ENCODE measurements around the gene PNPLA2. TPM values are rescaled to one million over a fixed set of nuclear protein-coding genes. Genes with fewer than 3 reads are reported as not detected.

PNPLA2 gene
- total and polyA plus RNA-seq, 10 of the 15 experiments (the other 5 are each of a cell fraction or from before 2014, with no cell fraction given): 0.19 to 34.0 (median 8.1) TPM

DNA sequence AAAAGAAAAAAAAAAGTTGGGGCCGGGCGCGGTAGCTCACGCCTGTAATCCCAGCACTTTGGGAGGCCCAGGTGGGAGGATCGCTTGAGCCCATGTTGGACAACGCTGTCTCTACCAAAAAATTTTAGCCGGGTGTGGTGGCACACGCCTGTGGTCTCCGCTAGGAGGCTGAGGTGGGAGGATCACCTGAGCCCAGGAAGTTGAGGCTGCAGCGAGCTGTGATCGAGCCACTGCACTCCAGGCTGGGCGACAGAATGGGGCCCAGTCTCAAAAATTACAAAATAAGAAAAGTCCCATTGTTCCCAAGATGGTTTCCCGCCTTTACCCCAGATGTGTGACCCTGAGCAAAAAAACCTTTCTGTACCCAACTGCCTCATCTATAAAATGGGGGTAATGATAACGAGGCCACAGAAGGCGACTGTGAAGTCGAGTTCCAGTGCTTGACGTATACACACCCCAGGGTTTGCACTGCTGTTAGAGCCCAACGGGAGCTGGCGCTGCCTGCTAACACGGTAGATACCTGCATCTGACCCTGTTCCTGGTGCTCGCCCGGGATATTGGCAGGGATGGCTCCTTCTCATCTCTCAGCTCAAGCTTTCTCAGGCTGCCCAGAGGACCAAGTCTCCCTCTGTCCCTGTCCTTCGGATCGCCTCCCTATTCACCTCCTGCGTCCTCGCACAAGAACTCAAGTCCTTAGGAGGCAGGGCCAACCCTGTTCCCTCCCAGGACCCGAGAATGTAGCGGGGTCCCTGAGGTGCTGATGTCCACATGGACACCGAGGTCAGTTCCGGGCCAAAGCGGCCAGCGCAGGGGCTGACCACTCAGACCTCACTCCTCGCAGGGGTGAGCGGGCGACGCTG, 10.1 kb upstream of the PNPLA2 start:
- Histone ChIP-seq H3K27ac (ENCODE audit: control insufficient read depth, insufficient read depth) (peak overlapping the region; percentile 99), H3K79me2 (ENCODE audit: control insufficient read depth, insufficient read depth, low read length) (peaks cover 48% of the 10 kb centered on the region), H3K4me1 (ENCODE audit: control insufficient read depth, insufficient read depth, low read length) (peaks cover 16% of the 10 kb centered on the region), H2AFZ (ENCODE audit: control insufficient read depth, low read depth, low read length) (peak overlapping the region; percentile 100), H3K4me2 (ENCODE audit: control insufficient read depth, insufficient read depth) (peak overlapping the region; percentile 88), H3K9ac (ENCODE audit: control insufficient read depth, insufficient read depth, low read length) (peak overlapping the region; percentile 98), H3K36me3 (ENCODE audit: control insufficient read depth in 2 of 2, insufficient read depth in 2 of 2, low read length in 1 of 2) (peaks cover 8 to 24% of the 10 kb centered on the region in 2 experiments; a peak in 3 of 4 replicates), H4K20me1 (ENCODE audit: control insufficient read depth, insufficient read depth) (peaks cover 5% of the 10 kb centered on the region; the same call in 1 of the 2 replicates), H3K27me3 (replicated peaks in 1 of 2; ENCODE audit: control insufficient read depth in 2 of 2, insufficient read depth in 2 of 2, low read length in 1 of 2) (no peaks in the 10 kb centered on the region), H3K4me3 (peak overlapping the region; percentile 98), H3K9me3 (replicated peaks; ENCODE audit: control insufficient read depth, insufficient read depth, low read length) (no peaks in the 10 kb centered on the region)
- peak; percentile 26 for ATAC-seq
- WGBS (ENCODE audit: insufficient coverage, insufficient replicate concordance, low lambda C conversion rate, missing lambda C conversion rate): under 1% methylated on average over 32 of the region's 36 CpGs
- no peak for DNase-seq (ENCODE audit: low read depth, low spot score)
- RAD21 ChIA-PET (ENCODE audit: unreplicated experiment): interaction anchor here (1.1 to 1.7 kb wide), 4 partner anchors 11 to 38 kb away, joined by 3 to 13 read pairs (median 6); partner anchors contain the start of genes PNPLA2 and TSPAN4
- in situ Hi-C loops (cut with MboI) (loop anchor here (25.0 kb wide), 1 partner anchor 1579 kb away; the partner anchor contains the start of gene CD81), intact Hi-C loops (cut with micrococcal nuclease; ENCODE audit: unreplicated experiment) (loop anchor here (1.0 kb wide), 1 partner anchor 11 kb away; no protein-coding TSS in a partner anchor)
- no peak for FAIRE-seq
- SMC1A ChIA-PET (ENCODE audit: uncharacterized antibody, unreplicated experiment): interaction anchor here (1.9 kb wide), 1 partner anchor 10 kb away, joined by 5 read pairs; the partner anchor contains the start of gene PNPLA2
- TF ChIP-seq PBX3 (IDR thresholded peaks at IDR 0.05; ENCODE audit: insufficient replicate concordance, low read depth, low read length): no peak
- TF ChIP-seq GABPA (IDR thresholded peaks at IDR 0.05; ENCODE audit: low read depth): no peak
- peak; percentile 61 for TF ChIP-seq RUNX3 (IDR thresholded peaks at IDR 0.05; ENCODE audit: low read length)
- 0 out of 2 replicates have a peak, but pooled peaks have one; percentile 10 for TF ChIP-seq IRF3 (IDR thresholded peaks at IDR 0.05)
- TF ChIP-seq SMARCA5 (IDR thresholded peaks at IDR 0.05): 0 out of 2 replicates have a peak, but pooled peaks have one; percentile 71
- TF ChIP-seq CBFB (IDR thresholded peaks at IDR 0.05; ENCODE audit: low read depth): 0 out of 2 replicates have a peak, but pooled peaks have one; percentile 34
- TF ChIP-seq, protein P1, sequence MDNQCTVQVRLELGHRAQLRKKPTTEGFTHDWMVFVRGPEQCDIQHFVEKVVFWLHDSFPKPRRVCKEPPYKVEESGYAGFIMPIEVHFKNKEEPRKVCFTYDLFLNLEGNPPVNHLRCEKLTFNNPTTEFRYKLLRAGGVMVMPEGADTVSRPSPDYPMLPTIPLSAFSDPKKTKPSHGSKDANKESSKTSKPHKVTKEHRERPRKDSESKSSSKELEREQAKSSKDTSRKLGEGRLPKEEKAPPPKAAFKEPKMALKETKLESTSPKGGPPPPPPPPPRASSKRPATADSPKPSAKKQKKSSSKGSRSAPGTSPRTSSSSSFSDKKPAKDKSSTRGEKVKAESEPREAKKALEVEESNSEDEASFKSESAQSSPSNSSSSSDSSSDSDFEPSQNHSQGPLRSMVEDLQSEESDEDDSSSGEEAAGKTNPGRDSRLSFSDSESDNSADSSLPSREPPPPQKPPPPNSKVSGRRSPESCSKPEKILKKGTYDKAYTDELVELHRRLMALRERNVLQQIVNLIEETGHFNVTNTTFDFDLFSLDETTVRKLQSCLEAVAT (IDR thresholded peaks at IDR 0.05): peak; percentile 48; the same call in 1 of the 2 replicates
- TF ChIP-seq BHLHE40 (IDR thresholded peaks at IDR 0.05; ENCODE audit: borderline replicate concordance in 1 of 2, low read depth in 2 of 2, low read length in 1 of 2): peak; percentile 16 to 64; a peak in 1 of 4 replicates
- peak; percentile 22; the same call in 1 of the 2 replicates for TF ChIP-seq MXI1 (IDR thresholded peaks at IDR 0.05; ENCODE audit: low read depth, low read length)
- TF ChIP-seq NBN (IDR thresholded peaks at IDR 0.05): 0 out of 2 replicates have a peak, but pooled peaks have one; percentile 15
- TF ChIP-seq NR2F1 (conservative IDR thresholded peaks at IDR 0.05): 0 out of 2 replicates have a peak, but pooled peaks have one; percentile 27
- TF ChIP-seq DPF2 (IDR thresholded peaks at IDR 0.05): no peak
- TF ChIP-seq, protein P2, sequence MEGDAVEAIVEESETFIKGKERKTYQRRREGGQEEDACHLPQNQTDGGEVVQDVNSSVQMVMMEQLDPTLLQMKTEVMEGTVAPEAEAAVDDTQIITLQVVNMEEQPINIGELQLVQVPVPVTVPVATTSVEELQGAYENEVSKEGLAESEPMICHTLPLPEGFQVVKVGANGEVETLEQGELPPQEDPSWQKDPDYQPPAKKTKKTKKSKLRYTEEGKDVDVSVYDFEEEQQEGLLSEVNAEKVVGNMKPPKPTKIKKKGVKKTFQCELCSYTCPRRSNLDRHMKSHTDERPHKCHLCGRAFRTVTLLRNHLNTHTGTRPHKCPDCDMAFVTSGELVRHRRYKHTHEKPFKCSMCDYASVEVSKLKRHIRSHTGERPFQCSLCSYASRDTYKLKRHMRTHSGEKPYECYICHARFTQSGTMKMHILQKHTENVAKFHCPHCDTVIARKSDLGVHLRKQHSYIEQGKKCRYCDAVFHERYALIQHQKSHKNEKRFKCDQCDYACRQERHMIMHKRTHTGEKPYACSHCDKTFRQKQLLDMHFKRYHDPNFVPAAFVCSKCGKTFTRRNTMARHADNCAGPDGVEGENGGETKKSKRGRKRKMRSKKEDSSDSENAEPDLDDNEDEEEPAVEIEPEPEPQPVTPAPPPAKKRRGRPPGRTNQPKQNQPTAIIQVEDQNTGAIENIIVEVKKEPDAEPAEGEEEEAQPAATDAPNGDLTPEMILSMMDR (IDR thresholded peaks at IDR 0.05 in 2 of 3, conservative IDR thresholded peaks at IDR 0.05 in 1 of 3; ENCODE audit: control insufficient read depth in 2 of 3, extremely low read depth in 1 of 3, insufficient read depth in 1 of 3, low read depth in 3 of 3, low read length in 3 of 3): peak; percentile 11 to 45 (median 19); a peak in 4 of 6 replicates
- POLR2A ChIA-PET: interaction anchor here (0.8 to 3.3 kb wide), 8 partner anchors 10 to 362 kb away, joined by 3 to 32 read pairs (median 6); partner anchors contain the start of genes CD151, DEAF1, PNPLA2 and TMEM80
- CTCF ChIA-PET: interaction anchor here (1.2 kb wide), 1 partner anchor 36 kb away, joined by 3 read pairs; no protein-coding TSS in a partner anchor
- BruUV-seq (replicated peaks): TSS peak; percentile 88

All from GM12878 (cell line).